Subcutaneous abdominal adipose tissue (tissue), 5 donors: ENCODE data around the gene MSI2.
A peak's percentile ranks its signal among the peaks of the same experiment; 100 is the strongest.

Source experiments
- H3K27ac ChIP-seq: one replicate; pipeline ENCODE4 v1.7.0; 2013; ENCODE audit warnings: low read depth, mild to moderate bottlenecking, inconsistent platforms, low read length, moderate library complexity
- H3K27me3 ChIP-seq, 5 donors: one replicate each; pipeline ENCODE4 v1.7.0; 2013; ENCODE audit warnings: low read length in 5 of 5, inconsistent platforms in 1 of 5; ENCODE audit not compliant: control insufficient read depth in 5 of 5, insufficient read depth in 4 of 5
- H3K36me3 ChIP-seq, 5 donors: one replicate each; pipeline ENCODE4 v1.7.0; 2013; ENCODE audit warnings: low read length in 5 of 5; ENCODE audit not compliant: control insufficient read depth in 5 of 5, insufficient read depth in 5 of 5
- H3K4me1 ChIP-seq, 5 donors: one replicate each; pipeline ENCODE4 v1.7.0; 2013; ENCODE audit warnings: low read length in 5 of 5, mild to moderate bottlenecking in 3 of 5, moderate library complexity in 1 of 5; ENCODE audit not compliant: control insufficient read depth in 5 of 5, insufficient read depth in 5 of 5
- H3K4me3 ChIP-seq, 5 donors: one replicate each; pipeline ENCODE4 v1.7.0; 2013; ENCODE audit warnings: low read length in 5 of 5, low read depth in 1 of 5
- H3K9ac ChIP-seq, 5 donors: one replicate each; pipeline ENCODE4 v1.7.0; 2013; ENCODE audit warnings: low read length in 5 of 5, mild to moderate bottlenecking in 4 of 5, moderate library complexity in 3 of 5
- H3K9me3 ChIP-seq, 5 donors: one replicate each; pipeline ENCODE4 v1.7.0; 2013; ENCODE audit warnings: low read length in 5 of 5; ENCODE audit not compliant: control insufficient read depth in 5 of 5
- donor health status: healthy.
- donor health status: healthy.
- donor health status: healthy.
- donor health status: healthy.
- donor health status: healthy.

The MSI2 gene

GRCh38 chr17:57669671-57670529 is 413.6 kb downstream of the MSI2 start:
- no peak overlapping the region for H3K4me3 ChIP-seq
- H3K27ac ChIP-seq: no peak overlapping the region
- peaks cover 0 to 13% (median 9%) of the 10 kb centered on the region in 5 donors for H3K4me1 ChIP-seq
- no peak overlapping the region for H3K9ac ChIP-seq
- H3K36me3 ChIP-seq: peaks cover 0 to under 1% (median under 1%) of the 10 kb centered on the region in 5 donors
- no peaks in the 10 kb centered on the region for H3K27me3 ChIP-seq
- no peaks in the 10 kb centered on the region for H3K9me3 ChIP-seq

GRCh38 chr17:57670769-57671569 is 414.6 kb downstream of the MSI2 start:
- Histone ChIP-seq H3K4me3 (no peak overlapping the region), H3K36me3 (peaks cover 0 to 11% (median 6%) of the 10 kb centered on the region in 5 donors), H3K27ac (no peak overlapping the region), H3K9ac (peak overlapping the region in 1 of 5 donors; percentile 8), H3K9me3 (no peaks in the 10 kb centered on the region), H3K4me1 (peaks cover 0 to 13% (median 9%) of the 10 kb centered on the region in 5 donors), H3K27me3 (no peaks in the 10 kb centered on the region)

GRCh38 chr17:57671667-57672632 is 415.6 kb downstream of the MSI2 start:
- Histone ChIP-seq H3K9me3 (no peaks in the 10 kb centered on the region), H3K4me3 (no peak overlapping the region), H3K4me1 (peaks cover 0 to 13% (median 9%) of the 10 kb centered on the region in 5 donors), H3K9ac (peak overlapping the region in 1 of 5 donors; percentile 5), H3K27ac (no peak overlapping the region), H3K27me3 (no peaks in the 10 kb centered on the region), H3K36me3 (peaks cover 0 to 14% (median 6%) of the 10 kb centered on the region in 5 donors)

GRCh38 chr17:57672971-57673370 is 416.6 kb downstream of the MSI2 start:
- Histone ChIP-seq H3K36me3 (peaks cover 0 to 15% (median 6%) of the 10 kb centered on the region in 5 donors), H3K9me3 (no peaks in the 10 kb centered on the region), H3K4me3 (no peak overlapping the region), H3K27ac (no peak overlapping the region), H3K9ac (no peak overlapping the region), H3K27me3 (no peaks in the 10 kb centered on the region), H3K4me1 (peaks cover 0 to 7% (median 6%) of the 10 kb centered on the region in 5 donors)

- Histone ChIP-seq H3K36me3 (peaks cover 0 to 15% (median 6%) of the 10 kb centered on the region in 5 donors), H3K27me3 (no peaks in the 10 kb centered on the region), H3K4me1 (peaks cover 0 to 7% (median 6%) of the 10 kb centered on the region in 5 donors), H3K4me3 (no peak overlapping the region), H3K9me3 (no peaks in the 10 kb centered on the region), H3K9ac (no peak overlapping the region), H3K27ac (no peak overlapping the region)
These were observed 418.6 kb downstream of the MSI2 start for GRCh38 chr17:57674894-57675293.

GRCh38 chr17:57675427-57676387 is 419.4 kb downstream of the MSI2 start:
- Histone ChIP-seq H3K36me3 (peaks cover 0 to 15% (median 6%) of the 10 kb centered on the region in 5 donors), H3K9ac (no peak overlapping the region), H3K9me3 (no peaks in the 10 kb centered on the region), H3K4me3 (no peak overlapping the region), H3K27ac (no peak overlapping the region), H3K27me3 (no peaks in the 10 kb centered on the region), H3K4me1 (peaks cover 0 to 7% (median 6%) of the 10 kb centered on the region in 5 donors)

GRCh38 chr17:57676543-57676942 is 420.2 kb downstream of the MSI2 start:
- no peak overlapping the region for H3K9ac ChIP-seq
- H3K4me3 ChIP-seq: no peak overlapping the region
- H3K36me3 ChIP-seq: peaks cover 0 to 15% (median 6%) of the 10 kb centered on the region in 5 donors
- no peak overlapping the region for H3K27ac ChIP-seq
- no peaks in the 10 kb centered on the region for H3K27me3 ChIP-seq
- peaks cover 0 to 7% (median 6%) of the 10 kb centered on the region in 5 donors for H3K4me1 ChIP-seq
- H3K9me3 ChIP-seq: no peaks in the 10 kb centered on the region

GRCh38 chr17:57677301-57677700 is 421.0 kb downstream of the MSI2 start:
- Histone ChIP-seq H3K4me1 (peaks cover 0 to under 1% (median 0%) of the 10 kb centered on the region in 5 donors), H3K27me3 (no peaks in the 10 kb centered on the region), H3K27ac (no peak overlapping the region), H3K36me3 (peaks cover 0 to 15% (median 6%) of the 10 kb centered on the region in 5 donors), H3K4me3 (no peak overlapping the region), H3K9ac (no peak overlapping the region), H3K9me3 (no peaks in the 10 kb centered on the region)
